Brain microvascular endothelial cell (primary cell): Measurements from ENCODE around the gene POLR2H.

Source experiments
- DNase-seq: peaks from one replicate; pipeline ENCODE4 v3.0.0-alpha.2; 2020
- H3K27ac ChIP-seq: fragments of 250-450 bp; sonication (Bioruptor Pico); 2 replicates; pipeline ENCODE4 v1.5.1; 2020; ENCODE audit warnings: mild to moderate bottlenecking, moderate library complexity
- H3K27me3 ChIP-seq: fragments of 250-450 bp; sonication (Bioruptor Pico); replicated peaks from 2 replicates; pipeline ENCODE4 v1.5.1; 2020; ENCODE audit warnings: mild to moderate bottlenecking
- H3K36me3 ChIP-seq: fragments of 250-450 bp; sonication (Bioruptor Pico); replicated peaks from 2 replicates; pipeline ENCODE4 v1.5.1; 2020; ENCODE audit warnings: mild to moderate bottlenecking
- H3K4me3 ChIP-seq: 2 replicates; pipeline ENCODE4 v1.5.1; 2011; ENCODE audit warnings: low read depth, mild to moderate bottlenecking, control low read depth, low read length, moderate library complexity
- in situ Hi-C: cut with HindIII; loops from 2 replicates; pipeline ENCODE4 v1.10.0; 2017; ENCODE audit warnings: low sequenced_read_pairs, low pct_ligation_motif_present
- TF ChIP-seq, protein P1 (sequence below): IDR thresholded peaks from 2 replicates; pipeline ENCODE4 v1.5.1; 2011; ENCODE audit warnings: low read depth, mild to moderate bottlenecking, moderate library complexity, low read length, control low read depth, inconsistent platforms; ENCODE audit errors: missing control alignments

The POLR2H gene

GRCh38 chr3:184348057-184348382 lies 13.5 kb upstream of the POLR2H start:
- Histone ChIP-seq H3K27me3 (no peaks in the 10 kb centered on the region), H3K4me3 (no peak overlapping the region), H3K27ac (no peak overlapping the region), H3K36me3 (no peaks in the 10 kb centered on the region)
- no peak for DNase-seq
- in situ Hi-C loops: no loop called here
- TF ChIP-seq, protein P1, sequence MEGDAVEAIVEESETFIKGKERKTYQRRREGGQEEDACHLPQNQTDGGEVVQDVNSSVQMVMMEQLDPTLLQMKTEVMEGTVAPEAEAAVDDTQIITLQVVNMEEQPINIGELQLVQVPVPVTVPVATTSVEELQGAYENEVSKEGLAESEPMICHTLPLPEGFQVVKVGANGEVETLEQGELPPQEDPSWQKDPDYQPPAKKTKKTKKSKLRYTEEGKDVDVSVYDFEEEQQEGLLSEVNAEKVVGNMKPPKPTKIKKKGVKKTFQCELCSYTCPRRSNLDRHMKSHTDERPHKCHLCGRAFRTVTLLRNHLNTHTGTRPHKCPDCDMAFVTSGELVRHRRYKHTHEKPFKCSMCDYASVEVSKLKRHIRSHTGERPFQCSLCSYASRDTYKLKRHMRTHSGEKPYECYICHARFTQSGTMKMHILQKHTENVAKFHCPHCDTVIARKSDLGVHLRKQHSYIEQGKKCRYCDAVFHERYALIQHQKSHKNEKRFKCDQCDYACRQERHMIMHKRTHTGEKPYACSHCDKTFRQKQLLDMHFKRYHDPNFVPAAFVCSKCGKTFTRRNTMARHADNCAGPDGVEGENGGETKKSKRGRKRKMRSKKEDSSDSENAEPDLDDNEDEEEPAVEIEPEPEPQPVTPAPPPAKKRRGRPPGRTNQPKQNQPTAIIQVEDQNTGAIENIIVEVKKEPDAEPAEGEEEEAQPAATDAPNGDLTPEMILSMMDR: no peak

- Histone ChIP-seq H3K4me3 (no peak overlapping the region), H3K27ac (no peak overlapping the region), H3K36me3 (no peaks in the 10 kb centered on the region), H3K27me3 (no peaks in the 10 kb centered on the region)
- in situ Hi-C loops: loop anchor here (25.0 kb wide), 1 partner anchor 187 kb away; no protein-coding TSS in a partner anchor
- no peak for DNase-seq
- TF ChIP-seq, protein P1: no peak
These were observed 11.7 kb upstream of the POLR2H start for GRCh38 chr3:184349563-184350470.

- Histone ChIP-seq H3K27me3 (no peaks in the 10 kb centered on the region), H3K4me3 (no peak overlapping the region), H3K36me3 (no peaks in the 10 kb centered on the region), H3K27ac (no peak overlapping the region)
- no peak for DNase-seq
- in situ Hi-C loops: loop anchor here (25.0 kb wide), 1 partner anchor 187 kb away; no protein-coding TSS in a partner anchor
- TF ChIP-seq, protein P1: no peak
These were observed 10.9 kb upstream of the POLR2H start for GRCh38 chr3:184350618-184351017.

DNA sequence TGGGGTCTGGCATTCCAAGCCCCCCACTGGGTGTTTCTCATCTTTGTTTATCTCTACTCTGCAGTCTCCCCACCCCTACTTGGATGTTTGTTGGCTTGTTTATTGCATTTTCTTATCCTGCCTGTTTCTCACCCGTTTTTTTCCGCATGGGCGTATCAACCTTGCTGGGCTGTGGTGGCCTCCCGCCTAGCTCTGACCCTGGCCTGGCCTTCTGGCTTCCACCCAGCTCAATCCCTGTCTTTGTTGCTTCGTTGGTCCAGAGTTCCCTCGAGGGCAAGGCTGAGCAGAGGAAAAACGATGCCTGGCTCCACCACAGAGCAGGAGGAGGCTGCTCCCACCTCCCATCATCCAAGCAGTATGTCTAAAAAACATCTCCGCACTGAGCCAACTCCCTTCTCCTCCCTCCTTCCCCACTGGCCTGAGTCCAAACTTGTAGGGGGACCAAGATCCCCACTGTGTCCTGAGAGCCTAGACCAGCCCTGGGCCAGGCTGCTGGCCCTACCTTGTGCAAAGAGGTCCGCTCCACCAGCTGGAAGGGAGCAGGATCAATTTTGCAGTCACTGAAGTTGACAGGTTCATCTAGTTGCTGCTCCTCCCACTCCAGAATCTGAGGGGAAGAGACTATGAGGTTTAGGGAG lies 9.9 kb upstream of the POLR2H start:
- no peak for DNase-seq
- TF ChIP-seq, protein P1: no peak
- Histone ChIP-seq H3K4me3 (no peak overlapping the region), H3K27ac (no peak overlapping the region), H3K27me3 (no peaks in the 10 kb centered on the region), H3K36me3 (no peaks in the 10 kb centered on the region)
- in situ Hi-C loops: loop anchor here (25.0 kb wide), 1 partner anchor 186 kb away; no protein-coding TSS in a partner anchor

GRCh38 chr3:184352149-184352785 lies 9.2 kb upstream of the POLR2H start:
- H3K27ac ChIP-seq: no peak overlapping the region
- H3K36me3 ChIP-seq: no peaks in the 10 kb centered on the region
- in situ Hi-C loops: loop anchor here (25.0 kb wide), 1 partner anchor 185 kb away; no protein-coding TSS in a partner anchor
- DNase-seq: no peak
- H3K27me3 ChIP-seq: no peaks in the 10 kb centered on the region
- TF ChIP-seq, protein P1: no peak
- H3K4me3 ChIP-seq: no peak overlapping the region
